Measurements from ENCODE around the gene ARHGAP25. TPM values are rescaled to one million over a fixed set of nuclear protein-coding genes. Genes with fewer than 3 reads are reported as not detected.

Gene ARHGAP25
- total RNA-seq, 1 donor from 2014 or later, result 5.8 TPM

GRCh38 chr2:68689553-68690537 lies 44.8 kb upstream of the ARHGAP25 start:
- H2AFZ ChIP-seq (replicated peaks), result peak overlapping the region; percentile 19
- no peaks in the 10 kb centered on the region for H3K9me3 ChIP-seq (ENCODE audit: low read depth)
- DNase-seq (ENCODE audit: low spot score), result no peak
- H3K4me1 ChIP-seq, result peaks cover 13% of the 10 kb centered on the region
- H3K36me3 ChIP-seq, result no peaks in the 10 kb centered on the region
- peak overlapping the region; percentile 17 for H3K4me2 ChIP-seq
- H3K27ac ChIP-seq, result peak overlapping the region; percentile 67
- no peak overlapping the region for H3K9ac ChIP-seq
- Mint-ChIP-seq H3K4me1 (peaks cover 23% of the 10 kb centered on the region), H3K36me3 (no peaks in the 10 kb centered on the region), H3K4me3 (no peak overlapping the region), H3K27me3 (ENCODE audit: insufficient read depth, low read depth) (peaks cover 2% of the 10 kb centered on the region), H3K9me3 (no peaks in the 10 kb centered on the region), H3K27ac (no peak overlapping the region)
- no peaks in the 10 kb centered on the region for H3K27me3 ChIP-seq
- no peaks in the 10 kb centered on the region for H4K20me1 ChIP-seq (ENCODE audit: low read depth)
- H3F3A ChIP-seq (ENCODE audit: low read depth), result peaks cover 6% of the 10 kb centered on the region
- H3K4me3 ChIP-seq, result no peak overlapping the region
- TF ChIP-seq EZH2 (IDR thresholded peaks at IDR 0.05) (no peak), EZH2phosphoT487 (IDR thresholded peaks at IDR 0.05) (no peak), CTCF (IDR thresholded peaks at IDR 0.05) (no peak)
- H3K79me2 ChIP-seq (ENCODE audit: low read depth), result no peaks in the 10 kb centered on the region

GRCh38 chr2:68690851-68691250 lies 43.8 kb upstream of the ARHGAP25 start:
- Histone ChIP-seq H3K4me1 (peaks cover 13% of the 10 kb centered on the region), H3F3A (ENCODE audit: low read depth) (peaks cover 6% of the 10 kb centered on the region)
- peaks cover 4% of the 10 kb centered on the region for H3K27me3 Mint-ChIP-seq (ENCODE audit: insufficient read depth, low read depth)

GRCh38 chr2:68692511-68692910 lies 42.1 kb upstream of the ARHGAP25 start:
- peaks cover 4% of the 10 kb centered on the region for H3K27me3 Mint-ChIP-seq (ENCODE audit: insufficient read depth, low read depth)
- TF ChIP-seq EZH2 (IDR thresholded peaks at IDR 0.05) (no peak), CTCF (IDR thresholded peaks at IDR 0.05) (no peak), EZH2phosphoT487 (IDR thresholded peaks at IDR 0.05) (no peak)
- Histone ChIP-seq H3K36me3 (no peaks in the 10 kb centered on the region), H3K9me3 (ENCODE audit: low read depth) (no peaks in the 10 kb centered on the region), H3F3A (ENCODE audit: low read depth) (peaks cover 6% of the 10 kb centered on the region), H3K79me2 (ENCODE audit: low read depth) (no peaks in the 10 kb centered on the region), H3K4me1 (peaks cover 13% of the 10 kb centered on the region), H3K4me3 (no peak overlapping the region), H3K9ac (no peak overlapping the region), H3K27ac (no peak overlapping the region), H3K4me2 (no peak overlapping the region), H2AFZ (replicated peaks) (no peak overlapping the region), H3K27me3 (no peaks in the 10 kb centered on the region), H4K20me1 (ENCODE audit: low read depth) (no peaks in the 10 kb centered on the region)
- no peak overlapping the region for H3K27ac Mint-ChIP-seq
- no peak for DNase-seq (ENCODE audit: low spot score)
- H3K4me1 Mint-ChIP-seq, result peaks cover 23% of the 10 kb centered on the region
- H3K4me3 Mint-ChIP-seq, result no peak overlapping the region
- no peaks in the 10 kb centered on the region for H3K36me3 Mint-ChIP-seq
- peaks cover 5% of the 10 kb centered on the region for H3K9me3 Mint-ChIP-seq

More at GRCh38 chr2:68690851-68691250, 43.8 kb upstream of the ARHGAP25 start:
- H3K9me3 Mint-ChIP-seq, result no peaks in the 10 kb centered on the region
- no peak overlapping the region for H3K27ac Mint-ChIP-seq
- Histone ChIP-seq H3K9me3 (ENCODE audit: low read depth) (no peaks in the 10 kb centered on the region), H3K27ac (no peak overlapping the region), H4K20me1 (ENCODE audit: low read depth) (no peaks in the 10 kb centered on the region), H3K27me3 (no peaks in the 10 kb centered on the region), H3K36me3 (no peaks in the 10 kb centered on the region), H3K9ac (no peak overlapping the region), H3K4me2 (no peak overlapping the region), H3K79me2 (ENCODE audit: low read depth) (no peaks in the 10 kb centered on the region), H2AFZ (replicated peaks) (no peak overlapping the region), H3K4me3 (no peak overlapping the region)
- no peak for DNase-seq (ENCODE audit: low spot score)
- no peaks in the 10 kb centered on the region for H3K36me3 Mint-ChIP-seq
- TF ChIP-seq EZH2phosphoT487 (IDR thresholded peaks at IDR 0.05), result no peak
- no peak for TF ChIP-seq CTCF (IDR thresholded peaks at IDR 0.05)
- TF ChIP-seq EZH2 (IDR thresholded peaks at IDR 0.05), result no peak
- no peak overlapping the region for H3K4me3 Mint-ChIP-seq
- H3K4me1 Mint-ChIP-seq, result peaks cover 23% of the 10 kb centered on the region
